ENCODE measurements around the gene MARK2. TPM values are rescaled to one million over a fixed set of nuclear protein-coding genes. Genes with fewer than 3 reads are reported as not detected.

Gene MARK2
- total and polyA plus RNA-seq, 8 donors = 8.8 to 128 (median 19.3) TPM

- H3K36me3 ChIP-seq = peaks cover 25 to 44% (median 36%) of the 10 kb centered on the region in 4 donors
- intact Hi-C loops (cut with DNase I; ENCODE audit: low total_unique reads) = no loop called here
- H3K4me3 ChIP-seq = no peak overlapping the region
- H3K9me3 ChIP-seq = no peaks in the 10 kb centered on the region
- TF ChIP-seq POLR2AphosphoS5 (IDR thresholded peaks at IDR 0.05) = no peak
- no peak for TF ChIP-seq EP300 (IDR thresholded peaks at IDR 0.05)
- TF ChIP-seq POLR2A (IDR thresholded peaks at IDR 0.05) = no peak
- TF ChIP-seq CTCF (IDR thresholded peaks at IDR 0.05) = no peak
- DNase-seq = no peak
- H3K27ac ChIP-seq = no peak overlapping the region
- no peaks in the 10 kb centered on the region for H3K27me3 ChIP-seq
- peaks cover 0 to 11% (median 0%) of the 10 kb centered on the region in 4 donors for H3K4me1 ChIP-seq
- 59 to 77% (median 74%) methylated on average over 3 to 5 of the region's 5 CpGs for WGBS, 5 donors
These were observed 119.1 kb downstream of the MARK2 start for GRCh38 chr11:63958008-63958407.

Small RNAs within 50 kb of the gene (small RNA-seq; reads per million reads assigned to genes)
- 0 reads per million in 4 donors for gene AP006289.1
- gene RN7SL596P = 0 reads per million in 4 donors
- 0 reads per million in 4 donors for gene RNU6-1306P

Other genes starting within 250 kb of the MARK2 start
- gene PLAAT3, start 224.7 kb upstream of the MARK2 start, total RNA-seq = 10 to 100 TPM in 3 of 5 donors, not detected in 2; 10.6 to 25.9 (median 21.0) TPM
- gene PLAAT3, start 224.7 kb upstream of the MARK2 start, polyA plus RNA-seq = 10 to 100 TPM; 51.2 to 75.0 (median 52.5) TPM
- 10 to 100 TPM; 10.1 to 99.3 (median 53.5) TPM for gene ATL3, start 167.7 kb upstream of the MARK2 start, total RNA-seq
- gene ATL3, start 167.7 kb upstream of the MARK2 start, polyA plus RNA-seq = 10 to 100 TPM in 1 of 3 donors, 1 to 10 TPM in 2; 5.7 to 17.7 (median 8.0) TPM
- gene RTN3, start 157.6 kb upstream of the MARK2 start, total RNA-seq = 10 to 100 TPM; 22.2 to 83.8 (median 28.6) TPM
- 10 to 100 TPM; 26.6 to 61.0 (median 32.0) TPM for gene RTN3, start 157.6 kb upstream of the MARK2 start, polyA plus RNA-seq
- gene ZFTA, start 70.3 kb upstream of the MARK2 start, total RNA-seq = 10 to 100 TPM in 2 of 5 donors, 1 to 10 TPM in 3; 1.8 to 16.8 (median 8.8) TPM
- gene ZFTA, start 70.3 kb upstream of the MARK2 start, polyA plus RNA-seq = 1 to 10 TPM; 4.4 to 6.9 (median 4.8) TPM
- 10 to 100 TPM in 1 of 5 donors, 1 to 10 TPM in 3, under 1 TPM in 1; 0.45 to 13.6 (median 5.7) TPM for gene SPINDOC, start 25.7 kb upstream of the MARK2 start, total RNA-seq
- 10 to 100 TPM in 1 of 3 donors, 1 to 10 TPM in 2; 4.6 to 12.1 (median 5.8) TPM for gene SPINDOC, start 25.7 kb upstream of the MARK2 start, polyA plus RNA-seq
- 1 to 10 TPM in 1 of 5 donors, under 1 TPM in 1, not detected in 3; 0.58 to 1.1 TPM for gene RCOR2, start 78.1 kb downstream of the MARK2 start, total RNA-seq
- 1 to 10 TPM in 1 of 3 donors, under 1 TPM in 2; 0.35 to 1.6 (median 0.92) TPM for gene RCOR2, start 78.1 kb downstream of the MARK2 start, polyA plus RNA-seq
- 10 to 100 TPM in 3 of 5 donors, 1 to 10 TPM in 2; 4.3 to 71.4 (median 14.9) TPM for gene NAA40, start 99.9 kb downstream of the MARK2 start, total RNA-seq
- 1 to 10 TPM; 4.9 to 8.0 (median 5.8) TPM for gene NAA40, start 99.9 kb downstream of the MARK2 start, polyA plus RNA-seq
- 1,000 to 10,000 TPM in 1 of 5 donors, 100 to 1,000 TPM in 4; 107 to 1,004 (median 523) TPM for gene COX8A, start 135.5 kb downstream of the MARK2 start, total RNA-seq
- gene COX8A, start 135.5 kb downstream of the MARK2 start, polyA plus RNA-seq = 1,000 to 10,000 TPM in 2 of 3 donors, 100 to 1,000 TPM in 1; 910 to 1,045 (median 1,001) TPM
- gene OTUB1, start 147.3 kb downstream of the MARK2 start, total RNA-seq = 100 to 1,000 TPM in 1 of 5 donors, 10 to 100 TPM in 4; 33.6 to 161 (median 40.3) TPM
- 10 to 100 TPM; 62.3 to 74.2 (median 64.8) TPM for gene OTUB1, start 147.3 kb downstream of the MARK2 start, polyA plus RNA-seq
- 1 to 10 TPM in 1 of 5 donors, under 1 TPM in 1, not detected in 3; 0.73 to 1.3 TPM for gene FLRT1, start 196.8 kb downstream of the MARK2 start, total RNA-seq
- gene FLRT1, start 196.8 kb downstream of the MARK2 start, polyA plus RNA-seq = under 1 TPM in 2 of 3 donors, not detected in 1; 0.12 to 0.28 TPM